Right atrium auricular region (tissue), 2 donors: Measurements from ENCODE around the gene CETN2. TPM values are rescaled to one million over a fixed set of nuclear protein-coding genes. Genes with fewer than 3 reads are reported as not detected.

Source experiments
- DNase-seq: peaks from one replicate; pipeline ENCODE4 v3.0.0-alpha.2; 2019; ENCODE audit warnings: low spot score
- H3K27ac ChIP-seq, 2 donors: fragments of 200-600 bp; sonication (generic); 1 replicate in 1 of 2; 2 replicates in 1 of 2; pipeline ENCODE4 v1.5.1; 2016 to 2019
- H3K27me3 ChIP-seq, 2 donors: fragments of 200-600 bp; sonication (generic); one replicate each; pipeline versions ENCODE4 v1.5.1 to v1.6.0; 2017 to 2019
- H3K36me3 ChIP-seq: fragments of 200-600 bp; sonication (generic); one replicate; pipeline ENCODE4 v1.5.1; 2016
- H3K4me1 ChIP-seq, 2 donors: fragments of 200-600 bp; sonication (generic); one replicate each; pipeline versions ENCODE4 v1.5.1 to v1.6.0; 2017 to 2019
- H3K4me3 ChIP-seq, 2 donors: fragments of 200-600 bp; sonication (generic); 1 replicate in 1 of 2; 2 replicates in 1 of 2; pipeline ENCODE4 v1.5.1; 2017 to 2019; ENCODE audit warnings: mild to moderate bottlenecking in 1 of 2, moderate library complexity in 1 of 2
- H3K9me3 ChIP-seq, 2 donors: fragments of 200-600 bp; sonication (generic); one replicate each; pipeline ENCODE4 v1.5.1; 2019
- CTCF ChIP-seq, 2 donors: fragments of 200-600 bp; sonication (generic); IDR thresholded peaks; one replicate each; pipeline ENCODE4 v1.5.1; 2019; ENCODE audit warnings: antibody characterized with exemption in 2 of 2
- total RNA-seq, 2 donors: library from RNA; depleted of rRNA; stranded (reverse); fragments of >200 nt; gene quantifications; one replicate each; pipeline ENCODE4 v1.1.0, GENCODE V29; 2016

Gene CETN2
- total RNA-seq, 2 donors from 2014 or later = 23.3 to 23.5 TPM

GRCh38 chrX:152853986-152854385, 23.4 kb upstream of the CETN2 start:
- no peak overlapping the region for H3K27ac ChIP-seq
- H3K27me3 ChIP-seq = no peaks in the 10 kb centered on the region
- no peaks in the 10 kb centered on the region for H3K4me1 ChIP-seq
- DNase-seq = no peak
- TF ChIP-seq CTCF (IDR thresholded peaks at IDR 0.05) = no peak
- no peaks in the 10 kb centered on the region for H3K9me3 ChIP-seq
- no peak overlapping the region for H3K4me3 ChIP-seq
- H3K36me3 ChIP-seq = peaks cover 19% of the 10 kb centered on the region

GRCh38 chrX:152850465-152850864, 19.9 kb upstream of the CETN2 start:
- H3K36me3 ChIP-seq = peaks cover 25% of the 10 kb centered on the region
- H3K27ac ChIP-seq = no peak overlapping the region
- H3K27me3 ChIP-seq = no peaks in the 10 kb centered on the region
- no peak for TF ChIP-seq CTCF (IDR thresholded peaks at IDR 0.05)
- no peaks in the 10 kb centered on the region for H3K9me3 ChIP-seq
- no peak overlapping the region for H3K4me3 ChIP-seq
- no peaks in the 10 kb centered on the region for H3K4me1 ChIP-seq
- no peak for DNase-seq

- peaks cover 24% of the 10 kb centered on the region for H3K36me3 ChIP-seq
- TF ChIP-seq CTCF (IDR thresholded peaks at IDR 0.05) = no peak
- no peaks in the 10 kb centered on the region for H3K9me3 ChIP-seq
- no peaks in the 10 kb centered on the region for H3K4me1 ChIP-seq
- DNase-seq = no peak
- no peaks in the 10 kb centered on the region for H3K27me3 ChIP-seq
- H3K4me3 ChIP-seq = no peak overlapping the region
- H3K27ac ChIP-seq = no peak overlapping the region
These were observed 16.7 kb upstream of the CETN2 start for GRCh38 chrX:152847281-152847680.

GRCh38 chrX:152845618-152846240, 15.2 kb upstream of the CETN2 start:
- Histone ChIP-seq H3K4me1 (no peaks in the 10 kb centered on the region), H3K4me3 (no peak overlapping the region), H3K27ac (no peak overlapping the region), H3K9me3 (no peaks in the 10 kb centered on the region), H3K36me3 (peaks cover 9% of the 10 kb centered on the region), H3K27me3 (no peaks in the 10 kb centered on the region)
- no peak for TF ChIP-seq CTCF (IDR thresholded peaks at IDR 0.05)
- DNase-seq = no peak

GRCh38 chrX:152844256-152844655, 13.7 kb upstream of the CETN2 start:
- Histone ChIP-seq H3K27ac (no peak overlapping the region), H3K4me3 (no peak overlapping the region), H3K4me1 (no peaks in the 10 kb centered on the region), H3K27me3 (no peaks in the 10 kb centered on the region), H3K36me3 (peaks cover 6% of the 10 kb centered on the region), H3K9me3 (no peaks in the 10 kb centered on the region)
- DNase-seq = no peak
- no peak for TF ChIP-seq CTCF (IDR thresholded peaks at IDR 0.05)

GRCh38 chrX:152843852-152844251, 13.3 kb upstream of the CETN2 start:
- Histone ChIP-seq H3K4me3 (no peak overlapping the region), H3K9me3 (no peaks in the 10 kb centered on the region), H3K27me3 (no peaks in the 10 kb centered on the region), H3K27ac (no peak overlapping the region), H3K36me3 (peaks cover 6% of the 10 kb centered on the region), H3K4me1 (no peaks in the 10 kb centered on the region)
- no peak for DNase-seq
- no peak for TF ChIP-seq CTCF (IDR thresholded peaks at IDR 0.05)
